ENCODE results near the gene MUC22.

The MUC22 gene

GRCh38 chr6:30985490-30985889 lies 24.8 kb upstream of the MUC22 start:
- TF ChIP-seq ZFX (IDR thresholded peaks at IDR 0.05), result no peak
- TF ChIP-seq, protein P1, sequence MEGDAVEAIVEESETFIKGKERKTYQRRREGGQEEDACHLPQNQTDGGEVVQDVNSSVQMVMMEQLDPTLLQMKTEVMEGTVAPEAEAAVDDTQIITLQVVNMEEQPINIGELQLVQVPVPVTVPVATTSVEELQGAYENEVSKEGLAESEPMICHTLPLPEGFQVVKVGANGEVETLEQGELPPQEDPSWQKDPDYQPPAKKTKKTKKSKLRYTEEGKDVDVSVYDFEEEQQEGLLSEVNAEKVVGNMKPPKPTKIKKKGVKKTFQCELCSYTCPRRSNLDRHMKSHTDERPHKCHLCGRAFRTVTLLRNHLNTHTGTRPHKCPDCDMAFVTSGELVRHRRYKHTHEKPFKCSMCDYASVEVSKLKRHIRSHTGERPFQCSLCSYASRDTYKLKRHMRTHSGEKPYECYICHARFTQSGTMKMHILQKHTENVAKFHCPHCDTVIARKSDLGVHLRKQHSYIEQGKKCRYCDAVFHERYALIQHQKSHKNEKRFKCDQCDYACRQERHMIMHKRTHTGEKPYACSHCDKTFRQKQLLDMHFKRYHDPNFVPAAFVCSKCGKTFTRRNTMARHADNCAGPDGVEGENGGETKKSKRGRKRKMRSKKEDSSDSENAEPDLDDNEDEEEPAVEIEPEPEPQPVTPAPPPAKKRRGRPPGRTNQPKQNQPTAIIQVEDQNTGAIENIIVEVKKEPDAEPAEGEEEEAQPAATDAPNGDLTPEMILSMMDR (conservative IDR thresholded peaks at IDR 0.05), result no peak
- H3K27ac ChIP-seq, result no peak overlapping the region

DNA sequence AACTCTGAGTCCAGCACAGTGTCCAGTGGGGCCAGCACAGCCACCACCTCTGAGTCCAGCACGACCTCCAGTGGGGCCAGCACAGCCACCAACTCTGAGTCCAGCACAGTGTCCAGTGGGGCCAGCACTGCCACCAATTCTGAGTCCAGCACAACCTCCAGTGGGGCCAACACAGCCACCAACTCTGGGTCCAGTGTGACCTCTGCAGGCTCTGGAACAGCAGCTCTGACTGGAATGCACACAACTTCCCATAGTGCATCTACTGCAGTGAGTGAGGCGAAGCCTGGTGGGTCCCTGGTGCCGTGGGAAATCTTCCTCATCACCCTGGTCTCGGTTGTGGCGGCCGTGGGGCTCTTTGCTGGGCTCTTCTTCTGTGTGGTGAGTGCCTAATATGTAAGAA lies 23.0 kb upstream of the MUC22 start:
- no peak overlapping the region for H3K27ac ChIP-seq
- TF ChIP-seq ZFX (IDR thresholded peaks at IDR 0.05), result no peak
- TF ChIP-seq, protein P1 (conservative IDR thresholded peaks at IDR 0.05), result no peak

DNA sequence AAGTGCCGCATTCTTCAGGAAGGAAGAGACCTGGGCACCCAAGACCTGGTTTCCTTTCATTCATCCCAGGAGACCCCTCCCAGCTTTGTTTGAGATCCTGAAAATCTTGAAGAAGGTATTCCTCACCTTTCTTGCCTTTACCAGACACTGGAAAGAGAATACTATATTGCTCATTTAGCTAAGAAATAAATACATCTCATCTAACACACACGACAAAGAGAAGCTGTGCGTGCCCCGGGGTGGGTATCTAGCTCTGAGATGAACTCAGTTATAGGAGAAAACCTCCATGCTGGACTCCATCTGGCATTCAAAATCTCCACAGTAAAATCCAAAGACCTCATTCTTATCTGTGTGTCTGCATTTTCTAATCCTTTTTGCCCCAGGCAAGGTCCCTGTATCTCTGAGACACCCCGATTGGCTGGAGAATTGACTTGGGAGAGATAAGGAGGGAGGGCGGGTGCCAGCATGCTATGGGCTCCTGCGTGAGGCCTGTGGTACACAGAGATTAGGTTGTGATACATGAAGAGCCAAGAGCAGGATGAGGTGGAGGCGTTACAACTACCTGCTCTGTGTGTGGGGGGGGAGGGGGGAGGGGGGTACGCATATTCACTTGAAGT lies 22.0 kb upstream of the MUC22 start:
- H3K27ac ChIP-seq, result no peak overlapping the region
- TF ChIP-seq, protein P1 (conservative IDR thresholded peaks at IDR 0.05), result no peak
- TF ChIP-seq ZFX (IDR thresholded peaks at IDR 0.05), result no peak

DNA sequence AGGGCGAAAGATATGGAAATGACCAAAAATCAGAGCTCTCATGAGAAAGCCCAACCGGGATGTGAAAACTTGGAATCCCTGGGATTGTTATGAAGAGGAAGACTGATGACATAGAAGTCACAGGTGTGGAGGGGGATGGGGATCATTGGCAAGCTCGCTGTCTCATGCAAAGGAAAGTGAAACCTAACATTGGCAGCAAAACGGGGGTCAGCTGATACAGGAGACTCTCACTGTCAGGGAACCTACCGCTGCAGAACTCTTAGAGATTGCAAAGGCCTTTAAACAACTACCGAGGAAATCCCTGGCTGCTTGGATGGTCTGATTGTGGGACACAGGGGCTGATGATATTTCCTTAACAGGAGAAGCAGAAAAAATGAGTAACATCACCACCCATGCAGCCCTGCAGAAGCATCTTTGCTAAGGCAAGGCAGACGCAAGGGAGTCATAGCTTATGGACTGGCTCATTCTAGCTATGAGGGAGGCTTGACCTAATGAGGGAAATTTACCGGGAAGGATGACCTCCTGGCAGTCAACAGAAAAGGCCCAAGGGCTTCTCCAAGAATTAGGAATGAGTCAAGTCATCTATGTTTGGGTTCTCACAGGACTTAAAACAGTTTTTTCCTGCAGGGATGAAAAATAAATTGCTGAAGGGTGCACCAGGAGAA lies 19.7 kb upstream of the MUC22 start:
- no peak overlapping the region for H3K27ac ChIP-seq
- TF ChIP-seq, protein P1 (conservative IDR thresholded peaks at IDR 0.05), result no peak
- TF ChIP-seq ZFX (IDR thresholded peaks at IDR 0.05), result no peak

- TF ChIP-seq ZFX (IDR thresholded peaks at IDR 0.05), result no peak
- TF ChIP-seq, protein P1 (conservative IDR thresholded peaks at IDR 0.05), result no peak
- no peak overlapping the region for H3K27ac ChIP-seq
Observed at GRCh38 chr6:30991891-30992290, 18.4 kb upstream of the MUC22 start.

DNA sequence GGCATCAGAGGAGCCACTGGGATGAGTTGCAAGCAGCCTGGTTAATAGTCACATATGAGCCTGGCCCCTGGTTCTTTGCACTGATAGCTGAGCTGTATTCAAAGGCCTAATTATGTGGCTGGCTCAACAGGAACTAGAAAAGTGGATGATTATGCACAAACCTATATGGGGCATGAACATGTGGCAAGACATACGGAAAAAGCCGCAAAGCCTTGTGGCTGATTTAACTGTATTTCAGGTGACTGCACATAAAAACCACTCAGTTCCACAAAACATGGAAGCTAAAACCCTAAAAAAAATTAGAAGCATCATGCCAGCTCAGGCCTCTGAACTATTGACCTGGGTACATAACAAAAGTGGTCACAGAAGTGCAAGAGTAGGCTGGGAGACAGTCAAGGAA lies 13.0 kb upstream of the MUC22 start:
- TF ChIP-seq, protein P1 (conservative IDR thresholded peaks at IDR 0.05), result no peak
- H3K27ac ChIP-seq, result peak overlapping the region; percentile 32; the same call in 1 of the 2 replicates

GRCh38 chr6:30998785-30999184 lies 11.5 kb upstream of the MUC22 start:
- H3K27ac ChIP-seq, result peak overlapping the region; percentile 61

DNA sequence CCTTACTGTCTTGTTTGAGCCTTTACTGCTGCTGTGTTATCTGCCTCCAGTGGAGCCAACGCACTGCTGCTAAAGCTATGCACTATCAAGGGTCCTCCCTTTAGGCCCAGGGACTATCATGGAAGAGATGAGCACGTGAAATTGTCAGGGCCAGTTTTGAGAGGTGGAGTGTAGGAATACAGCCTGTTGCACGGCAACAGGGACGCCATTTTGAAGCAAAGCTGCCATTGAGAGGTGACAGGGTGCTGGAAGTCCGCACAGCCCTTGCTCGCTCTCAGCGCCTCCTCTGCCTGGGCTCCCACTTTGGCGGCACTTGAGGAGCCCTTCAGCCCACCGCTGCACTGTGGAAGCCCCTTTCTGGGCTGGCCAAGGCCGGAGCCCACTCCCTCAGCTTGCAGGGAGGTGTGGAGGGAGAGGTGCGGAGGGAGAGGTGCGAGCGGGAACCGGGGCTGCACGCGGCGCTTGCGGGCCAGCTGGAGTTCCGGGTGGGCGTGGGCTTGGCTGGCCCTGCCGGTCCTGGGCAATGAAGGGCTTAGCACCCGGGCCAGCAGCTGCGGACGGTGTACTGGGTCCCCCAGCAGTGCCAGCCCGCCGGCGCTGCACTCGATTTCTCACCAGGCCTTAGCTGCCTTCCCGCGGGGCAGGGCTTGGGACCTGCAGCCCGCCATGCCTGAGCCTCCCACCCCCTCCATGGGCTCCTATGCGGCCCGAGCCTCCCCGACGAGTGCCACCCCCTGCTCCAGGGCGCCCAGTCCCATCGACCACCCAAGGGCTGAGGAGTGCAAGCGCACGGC lies 10.0 kb upstream of the MUC22 start:
- peak overlapping the region; percentile 59 for H3K27ac ChIP-seq

More at GRCh38 chr6:30998785-30999184, 11.5 kb upstream of the MUC22 start:
- TF ChIP-seq, protein P1 (conservative IDR thresholded peaks at IDR 0.05), result no peak
- TF ChIP-seq ZFX (IDR thresholded peaks at IDR 0.05), result no peak

Measured in C4-2B (cell line).